Right lobe of liver (tissue), 4 donors: ENCODE results near the gene CR1L.

Source experiments
- POLR2A ChIP-seq: fragments of 450-650 bp; IDR thresholded peaks from one replicate; pipeline ENCODE4 v1.6.1; 2017; ENCODE audit warnings: antibody characterized with exemption, mild to moderate bottlenecking
- TF ChIP-seq, protein P1 (sequence below), 4 donors: fragments of 200-600 bp in 3 of 4; fragments of 450-650 bp in 1 of 4; IDR thresholded peaks; one replicate each; pipeline versions ENCODE4 v1.5.1 to v1.8.0; 2016 to 2022; ENCODE audit warnings: antibody characterized with exemption in 4 of 4, mild to moderate bottlenecking in 2 of 4
- donor health status: DM: no; HTN: no; CAD: no.
- donor health status: DM: no; HTN: no; CAD: no.
- donor health status: DM: no; HTN: yes; CAD: no.

GRCh38 chr1:207745839-207746767, 101.2 kb downstream of the CR1L start:
- TF ChIP-seq, protein P1, sequence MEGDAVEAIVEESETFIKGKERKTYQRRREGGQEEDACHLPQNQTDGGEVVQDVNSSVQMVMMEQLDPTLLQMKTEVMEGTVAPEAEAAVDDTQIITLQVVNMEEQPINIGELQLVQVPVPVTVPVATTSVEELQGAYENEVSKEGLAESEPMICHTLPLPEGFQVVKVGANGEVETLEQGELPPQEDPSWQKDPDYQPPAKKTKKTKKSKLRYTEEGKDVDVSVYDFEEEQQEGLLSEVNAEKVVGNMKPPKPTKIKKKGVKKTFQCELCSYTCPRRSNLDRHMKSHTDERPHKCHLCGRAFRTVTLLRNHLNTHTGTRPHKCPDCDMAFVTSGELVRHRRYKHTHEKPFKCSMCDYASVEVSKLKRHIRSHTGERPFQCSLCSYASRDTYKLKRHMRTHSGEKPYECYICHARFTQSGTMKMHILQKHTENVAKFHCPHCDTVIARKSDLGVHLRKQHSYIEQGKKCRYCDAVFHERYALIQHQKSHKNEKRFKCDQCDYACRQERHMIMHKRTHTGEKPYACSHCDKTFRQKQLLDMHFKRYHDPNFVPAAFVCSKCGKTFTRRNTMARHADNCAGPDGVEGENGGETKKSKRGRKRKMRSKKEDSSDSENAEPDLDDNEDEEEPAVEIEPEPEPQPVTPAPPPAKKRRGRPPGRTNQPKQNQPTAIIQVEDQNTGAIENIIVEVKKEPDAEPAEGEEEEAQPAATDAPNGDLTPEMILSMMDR (IDR thresholded peaks at IDR 0.05), result no peak
- no peak for TF ChIP-seq POLR2A
